HL-60 (cell line): ENCODE data around the gene UBE2U.

Experiments used
- DNase-seq, 2 experiments: peaks; one replicate each; pipeline ENCODE4 v3.0.0-alpha.2; 2010 to 2020; ENCODE audit warnings: low read depth in 1 of 2, low spot score in 1 of 2
- H3K27ac ChIP-seq: fragments of 250-450 bp; sonication (Bioruptor Pico); replicated peaks from 2 replicates; pipeline ENCODE4 v1.5.1; 2020; ENCODE audit warnings: mild to moderate bottlenecking, moderate library complexity
- H3K27me3 ChIP-seq: fragments of 250-450 bp; sonication (Bioruptor Pico); 2 replicates; pipeline ENCODE4 v1.5.1; 2021; ENCODE audit warnings: mild to moderate bottlenecking, moderate library complexity; ENCODE audit not compliant: insufficient read depth, poor library complexity, severe bottlenecking
- H3K4me3 ChIP-seq: replicated peaks from 2 replicates; pipeline ENCODE4 v1.5.1; 2011; ENCODE audit warnings: mild to moderate bottlenecking, control low read depth, low read length; ENCODE audit not compliant: insufficient read depth
- CTCF ChIP-seq: IDR thresholded peaks from one replicate; pipeline ENCODE4 v1.5.1; 2011; ENCODE audit warnings: low read length, control low read depth, inconsistent platforms; ENCODE audit not compliant: insufficient read depth
- GABPA ChIP-seq: IDR thresholded peaks from 2 replicates; pipeline ENCODE4 v1.6.1; 2012; ENCODE audit warnings: low read depth
- POLR2AphosphoS5 ChIP-seq: IDR thresholded peaks from 2 replicates; pipeline ENCODE4 v1.6.1; 2012; ENCODE audit warnings: low read depth
- REST ChIP-seq: IDR thresholded peaks from 2 replicates; pipeline ENCODE4 v1.6.1; 2012; ENCODE audit warnings: low read depth; ENCODE audit not compliant: insufficient replicate concordance
- SPI1 ChIP-seq: IDR thresholded peaks from 2 replicates; pipeline ENCODE4 v1.6.1; 2012; ENCODE audit warnings: low read depth, mild to moderate bottlenecking, borderline replicate concordance

UBE2U gene

GRCh38 chr1:64183395-64184002 is 19.9 kb upstream of the UBE2U start:
- Histone ChIP-seq H3K4me3 (no peak overlapping the region), H3K27me3 (no peaks in the 10 kb centered on the region), H3K27ac (no peak overlapping the region)
- TF ChIP-seq REST (no peak), SPI1 (peak; percentile 59)
- no peak for DNase-seq

GRCh38 chr1:64184003-64184440 is 19.4 kb upstream of the UBE2U start:
- H3K27me3 ChIP-seq = no peaks in the 10 kb centered on the region
- H3K27ac ChIP-seq = no peak overlapping the region
- DNase-seq = no peak
- TF ChIP-seq REST (no peak), CTCF (no peak), POLR2AphosphoS5 (no peak), SPI1 (no peak), GABPA (no peak)
- H3K4me3 ChIP-seq = no peak overlapping the region

GRCh38 chr1:64186138-64186897 is 17.1 kb upstream of the UBE2U start:
- Histone ChIP-seq H3K4me3 (no peak overlapping the region), H3K27me3 (no peaks in the 10 kb centered on the region), H3K27ac (no peak overlapping the region)
- TF ChIP-seq SPI1 (no peak), CTCF (no peak), REST (no peak), POLR2AphosphoS5 (no peak), GABPA (no peak)
- no peak for DNase-seq
